GM23338 (cell line): ENCODE results near the gene WNT8B. TPM values are rescaled to one million over a fixed set of nuclear protein-coding genes. Genes with fewer than 3 reads are reported as not detected.

Experiments used
- ATAC-seq: fragments of 200-7000 bp; cut with Tn5 transposase; 3 replicates; pipeline ENCODE4 v1.9.1; 2020
- DNase-seq: peaks from one replicate; pipeline ENCODE4 v3.0.0-alpha.2; 2015; ENCODE audit warnings: low spot score
- H2AFZ ChIP-seq: fragments of 200-600 bp; sonication (generic); 2 replicates; pipeline ENCODE4 v1.8.0; 2016; ENCODE audit warnings: antibody characterized with exemption, mild to moderate bottlenecking, moderate library complexity
- H3F3A ChIP-seq: fragments of 200-600 bp; sonication (generic); replicated peaks from 2 replicates; pipeline ENCODE4 v1.8.0; 2017; ENCODE audit warnings: antibody characterized with exemption, mixed run types, low read depth
- H3K27ac ChIP-seq: fragments of 200-600 bp; sonication (generic); 2 replicates; pipeline ENCODE4 v1.6.1; 2016; ENCODE audit warnings: low read depth
- H3K27me3 ChIP-seq: fragments of 200-600 bp; sonication (generic); 2 replicates; pipeline ENCODE4 v1.8.0; 2016; ENCODE audit warnings: mild to moderate bottlenecking, mixed run types, moderate library complexity; ENCODE audit not compliant: insufficient read depth
- H3K36me3 ChIP-seq: fragments of 200-600 bp; sonication (generic); 2 replicates; pipeline ENCODE4 v1.8.0; 2016; ENCODE audit warnings: mild to moderate bottlenecking; ENCODE audit not compliant: insufficient read depth
- H3K4me1 ChIP-seq: fragments of 200-600 bp; sonication (generic); 2 replicates; pipeline ENCODE4 v1.8.0; 2016; ENCODE audit warnings: mild to moderate bottlenecking, moderate library complexity; ENCODE audit not compliant: insufficient read depth
- H3K4me2 ChIP-seq: fragments of 200-600 bp; sonication (generic); 2 replicates; pipeline ENCODE4 v1.7.1; 2017; ENCODE audit warnings: mixed run types
- H3K4me3 ChIP-seq: fragments of 200-600 bp; sonication (generic); 2 replicates; pipeline ENCODE4 v1.6.1; 2016; ENCODE audit warnings: mixed run types
- H3K79me2 ChIP-seq: fragments of 200-600 bp; sonication (generic); replicated peaks from 2 replicates; pipeline ENCODE4 v1.8.0; 2017; ENCODE audit warnings: mild to moderate bottlenecking; ENCODE audit not compliant: insufficient read depth
- H3K9me2 ChIP-seq: fragments of 200-600 bp; sonication (generic); 2 replicates; pipeline ENCODE4 v1.8.0; 2017; ENCODE audit not compliant: insufficient read depth
- H4K20me1 ChIP-seq: fragments of 200-600 bp; sonication (generic); replicated peaks from 2 replicates; pipeline ENCODE4 v1.8.0; 2017; ENCODE audit warnings: mild to moderate bottlenecking; ENCODE audit not compliant: insufficient read depth
- H3K27ac Mint-ChIP-seq: 2 replicates; pipeline ENCODE4 v1.8.0; 2020; ENCODE audit warnings: inconsistent platforms, mild to moderate bottlenecking, moderate library complexity, mixed read lengths
- H3K27me3 Mint-ChIP-seq: 3 replicates; pipeline ENCODE4 v1.8.0; 2022; ENCODE audit warnings: low read depth, mild to moderate bottlenecking, moderate library complexity, mixed read lengths, inconsistent platforms; ENCODE audit not compliant: insufficient read depth, poor library complexity
- H3K36me3 Mint-ChIP-seq: 3 replicates; pipeline ENCODE4 v1.8.0; 2021; ENCODE audit warnings: low read depth, mild to moderate bottlenecking, inconsistent platforms, moderate library complexity, mixed read lengths
- H3K4me1 Mint-ChIP-seq: 3 replicates; pipeline ENCODE4 v1.8.0; 2020; ENCODE audit warnings: mild to moderate bottlenecking, inconsistent platforms, mixed read lengths
- H3K4me3 Mint-ChIP-seq: 3 replicates; pipeline ENCODE4 v1.8.0; 2021; ENCODE audit warnings: moderate library complexity, mild to moderate bottlenecking, inconsistent platforms, mixed read lengths
- H3K9me3 Mint-ChIP-seq: 3 replicates; pipeline ENCODE4 v1.8.0; 2020; ENCODE audit warnings: moderate library complexity, mild to moderate bottlenecking, inconsistent platforms, mixed read lengths
- CREB1 ChIP-seq: fragments of 250-450 bp; sonication (Bioruptor Pico); IDR thresholded peaks from 2 replicates; pipeline ENCODE4 v1.5.0; 2020; ENCODE audit warnings: low read depth, mild to moderate bottlenecking, moderate library complexity
- NANOG ChIP-seq: IDR thresholded peaks from 2 replicates; pipeline ENCODE4 v1.6.1; 2016; ENCODE audit warnings: antibody characterized with exemption, borderline replicate concordance
- STAT1 ChIP-seq: IDR thresholded peaks from one replicate; pipeline ENCODE4 v1.6.1; 2016; ENCODE audit warnings: antibody characterized with exemption; ENCODE audit not compliant: unreplicated experiment
- polyA plus RNA-seq: library from polyadenylated mRNA; unstranded; fragments of >200 nt; fragmentation: Nextera tagmentation; extraction: Ambion mirVana; gene quantifications from 2 replicates; pipeline ENCODE4 v1.2.1, GENCODE V29; 2016
- total RNA-seq: library from RNA; depleted of rRNA; stranded (reverse); fragments of >200 nt; shearing (Covaris generic); gene quantifications from 2 replicates; pipeline ENCODE4 v1.2.3, GENCODE V29; 2014
- TF ChIP-seq, protein P1 (sequence below): fragments of 250-450 bp; sonication (Bioruptor Pico); IDR thresholded peaks from 2 replicates; pipeline ENCODE4 v1.5.0; 2020; ENCODE audit warnings: mild to moderate bottlenecking, moderate library complexity
- TF ChIP-seq, protein P2 (sequence below), 2 experiments: fragments of 200-600 bp in 1 of 2; sonication (generic) in 1 of 2; conservative IDR thresholded peaks; 2 replicates each; pipeline versions ENCODE4 v1.5.1 to v1.6.1; 2016 to 2017; ENCODE audit warnings: antibody characterized with exemption in 2 of 2, low read depth in 2 of 2, mild to moderate bottlenecking in 2 of 2, moderate library complexity in 1 of 2

WNT8B gene
- total and polyA plus RNA-seq, 2 experiments from 2014 or later = 0.74 to 1.3 TPM

GRCh38 chr10:100498059-100498458 is 35.2 kb downstream of the WNT8B start (continued):
- TF ChIP-seq, protein P1, sequence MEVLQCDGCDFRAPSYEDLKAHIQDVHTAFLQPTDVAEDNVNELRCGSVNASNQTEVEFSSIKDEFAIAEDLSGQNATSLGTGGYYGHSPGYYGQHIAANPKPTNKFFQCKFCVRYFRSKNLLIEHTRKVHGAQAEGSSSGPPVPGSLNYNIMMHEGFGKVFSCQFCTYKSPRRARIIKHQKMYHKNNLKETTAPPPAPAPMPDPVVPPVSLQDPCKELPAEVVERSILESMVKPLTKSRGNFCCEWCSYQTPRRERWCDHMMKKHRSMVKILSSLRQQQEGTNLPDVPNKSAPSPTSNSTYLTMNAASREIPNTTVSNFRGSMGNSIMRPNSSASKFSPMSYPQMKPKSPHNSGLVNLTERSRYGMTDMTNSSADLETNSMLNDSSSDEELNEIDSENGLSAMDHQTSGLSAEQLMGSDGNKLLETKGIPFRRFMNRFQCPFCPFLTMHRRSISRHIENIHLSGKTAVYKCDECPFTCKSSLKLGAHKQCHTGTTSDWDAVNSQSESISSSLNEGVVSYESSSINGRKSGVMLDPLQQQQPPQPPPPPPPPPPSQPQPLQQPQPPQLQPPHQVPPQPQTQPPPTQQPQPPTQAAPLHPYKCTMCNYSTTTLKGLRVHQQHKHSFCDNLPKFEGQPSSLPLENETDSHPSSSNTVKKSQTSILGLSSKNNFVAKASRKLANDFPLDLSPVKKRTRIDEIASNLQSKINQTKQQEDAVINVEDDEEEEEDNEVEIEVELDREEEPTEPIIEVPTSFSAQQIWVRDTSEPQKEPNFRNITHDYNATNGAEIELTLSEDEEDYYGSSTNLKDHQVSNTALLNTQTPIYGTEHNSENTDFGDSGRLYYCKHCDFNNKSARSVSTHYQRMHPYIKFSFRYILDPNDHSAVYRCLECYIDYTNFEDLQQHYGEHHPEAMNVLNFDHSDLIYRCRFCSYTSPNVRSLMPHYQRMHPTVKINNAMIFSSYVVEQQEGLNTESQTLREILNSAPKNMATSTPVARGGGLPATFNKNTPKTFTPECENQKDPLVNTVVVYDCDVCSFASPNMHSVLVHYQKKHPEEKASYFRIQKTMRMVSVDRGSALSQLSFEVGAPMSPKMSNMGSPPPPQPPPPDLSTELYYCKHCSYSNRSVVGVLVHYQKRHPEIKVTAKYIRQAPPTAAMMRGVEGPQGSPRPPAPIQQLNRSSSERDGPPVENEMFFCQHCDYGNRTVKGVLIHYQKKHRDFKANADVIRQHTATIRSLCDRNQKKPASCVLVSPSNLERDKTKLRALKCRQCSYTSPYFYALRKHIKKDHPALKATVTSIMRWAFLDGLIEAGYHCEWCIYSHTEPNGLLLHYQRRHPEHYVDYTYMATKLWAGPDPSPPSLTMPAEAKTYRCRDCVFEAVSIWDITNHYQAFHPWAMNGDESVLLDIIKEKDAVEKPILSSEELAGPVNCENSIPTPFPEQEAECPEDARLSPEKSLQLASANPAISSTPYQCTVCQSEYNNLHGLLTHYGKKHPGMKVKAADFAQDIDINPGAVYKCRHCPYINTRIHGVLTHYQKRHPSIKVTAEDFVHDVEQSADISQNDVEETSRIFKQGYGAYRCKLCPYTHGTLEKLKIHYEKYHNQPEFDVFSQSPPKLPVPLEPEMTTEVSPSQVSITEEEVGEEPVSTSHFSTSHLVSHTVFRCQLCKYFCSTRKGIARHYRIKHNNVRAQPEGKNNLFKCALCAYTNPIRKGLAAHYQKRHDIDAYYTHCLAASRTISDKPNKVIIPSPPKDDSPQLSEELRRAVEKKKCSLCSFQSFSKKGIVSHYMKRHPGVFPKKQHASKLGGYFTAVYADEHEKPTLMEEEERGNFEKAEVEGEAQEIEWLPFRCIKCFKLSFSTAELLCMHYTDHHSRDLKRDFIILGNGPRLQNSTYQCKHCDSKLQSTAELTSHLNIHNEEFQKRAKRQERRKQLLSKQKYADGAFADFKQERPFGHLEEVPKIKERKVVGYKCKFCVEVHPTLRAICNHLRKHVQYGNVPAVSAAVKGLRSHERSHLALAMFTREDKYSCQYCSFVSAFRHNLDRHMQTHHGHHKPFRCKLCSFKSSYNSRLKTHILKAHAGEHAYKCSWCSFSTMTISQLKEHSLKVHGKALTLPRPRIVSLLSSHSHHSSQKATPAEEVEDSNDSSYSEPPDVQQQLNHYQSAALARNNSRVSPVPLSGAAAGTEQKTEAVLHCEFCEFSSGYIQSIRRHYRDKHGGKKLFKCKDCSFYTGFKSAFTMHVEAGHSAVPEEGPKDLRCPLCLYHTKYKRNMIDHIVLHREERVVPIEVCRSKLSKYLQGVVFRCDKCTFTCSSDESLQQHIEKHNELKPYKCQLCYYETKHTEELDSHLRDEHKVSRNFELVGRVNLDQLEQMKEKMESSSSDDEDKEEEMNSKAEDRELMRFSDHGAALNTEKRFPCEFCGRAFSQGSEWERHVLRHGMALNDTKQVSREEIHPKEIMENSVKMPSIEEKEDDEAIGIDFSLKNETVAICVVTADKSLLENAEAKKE (CRISPR knock-in tag) = no peak
- TF ChIP-seq CREB1 = no peak
- TF ChIP-seq STAT1 = no peak

DNA sequence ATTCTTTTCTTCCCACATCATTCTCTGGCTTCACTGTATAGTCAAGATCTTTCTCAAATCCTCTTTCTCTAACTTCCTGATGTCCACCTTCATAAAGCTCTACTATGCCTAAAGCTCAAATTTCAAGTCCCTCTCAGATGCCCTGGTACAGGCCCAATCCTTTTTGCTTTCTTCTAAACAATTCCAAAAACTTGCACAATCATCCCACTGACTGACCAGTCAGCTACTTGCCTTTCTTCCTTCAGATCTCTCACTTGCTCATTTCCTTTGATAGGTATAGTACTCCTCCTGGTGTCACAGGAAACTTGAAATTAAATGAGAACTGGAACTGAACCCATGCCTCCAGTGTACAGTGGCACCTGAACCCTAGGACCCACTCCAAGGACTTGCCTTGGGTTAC is 38.6 kb downstream of the WNT8B start:
- Mint-ChIP-seq H3K4me1 (no peaks in the 10 kb centered on the region), H3K9me3 (no peaks in the 10 kb centered on the region), H3K4me3 (no peak overlapping the region), H3K36me3 (no peaks in the 10 kb centered on the region; the same call in 2 of the 3 replicates), H3K27me3 (peaks cover 4% of the 10 kb centered on the region), H3K27ac (no peak overlapping the region)
- DNase-seq (no peak), ATAC-seq (no peak)
- no peak overlapping the region for H3K4me3 ChIP-seq
- H3K27me3 ChIP-seq = no peaks in the 10 kb centered on the region
- H4K20me1 ChIP-seq = no peaks in the 10 kb centered on the region
- H3K27ac ChIP-seq = no peak overlapping the region
- H2AFZ ChIP-seq = no peak overlapping the region
- H3K4me2 ChIP-seq = no peak overlapping the region
- no peaks in the 10 kb centered on the region for H3F3A ChIP-seq
- no peaks in the 10 kb centered on the region for H3K79me2 ChIP-seq
- no peak for TF ChIP-seq NANOG
- TF ChIP-seq, protein P2, sequence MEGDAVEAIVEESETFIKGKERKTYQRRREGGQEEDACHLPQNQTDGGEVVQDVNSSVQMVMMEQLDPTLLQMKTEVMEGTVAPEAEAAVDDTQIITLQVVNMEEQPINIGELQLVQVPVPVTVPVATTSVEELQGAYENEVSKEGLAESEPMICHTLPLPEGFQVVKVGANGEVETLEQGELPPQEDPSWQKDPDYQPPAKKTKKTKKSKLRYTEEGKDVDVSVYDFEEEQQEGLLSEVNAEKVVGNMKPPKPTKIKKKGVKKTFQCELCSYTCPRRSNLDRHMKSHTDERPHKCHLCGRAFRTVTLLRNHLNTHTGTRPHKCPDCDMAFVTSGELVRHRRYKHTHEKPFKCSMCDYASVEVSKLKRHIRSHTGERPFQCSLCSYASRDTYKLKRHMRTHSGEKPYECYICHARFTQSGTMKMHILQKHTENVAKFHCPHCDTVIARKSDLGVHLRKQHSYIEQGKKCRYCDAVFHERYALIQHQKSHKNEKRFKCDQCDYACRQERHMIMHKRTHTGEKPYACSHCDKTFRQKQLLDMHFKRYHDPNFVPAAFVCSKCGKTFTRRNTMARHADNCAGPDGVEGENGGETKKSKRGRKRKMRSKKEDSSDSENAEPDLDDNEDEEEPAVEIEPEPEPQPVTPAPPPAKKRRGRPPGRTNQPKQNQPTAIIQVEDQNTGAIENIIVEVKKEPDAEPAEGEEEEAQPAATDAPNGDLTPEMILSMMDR (conservative IDR thresholded peaks at IDR 0.05; ENCODE audit: low read depth in 2 of 2) = no peak
- H3K9me2 ChIP-seq = no peaks in the 10 kb centered on the region
- no peaks in the 10 kb centered on the region; the same call in 1 of the 2 replicates for H3K36me3 ChIP-seq
- no peaks in the 10 kb centered on the region for H3K4me1 ChIP-seq
